HepG2 (cell line): ENCODE data around the gene NR5A2. TPM values are rescaled to one million over a fixed set of nuclear protein-coding genes. Genes with fewer than 3 reads are reported as not detected.

Experiments used
- ATAC-seq: fragments of 200-7000 bp; cut with Tn5 transposase; 3 replicates; pipeline ENCODE4 v1.9.1; 2020; ENCODE audit warnings: mild to moderate bottlenecking, moderate library complexity
- BruUV-seq: library from RNA; stranded (reverse); fragments of 400-500 nt; replicated peaks from 2 replicates; lab custom pipeline; 2021; lab: Mats Ljungman, UMichigan
- CTCF ChIA-PET: fragments of 300-600 bp; formaldehyde crosslinking; extraction: SDS; loops from one replicate; lab custom pipeline; 2021; ENCODE audit warnings: low total read pairs, inconsistent platforms, low intra/inter-chr PET ratio; lab: Yijun Ruan, JAX
- POLR2A ChIA-PET: fragments of 350-600 bp; sonication (Branson Sonifier 250); formaldehyde crosslinking; loops from one replicate; lab custom pipeline; 2020; ENCODE audit warnings: antibody characterized with exemption, inconsistent platforms; lab: Yijun Ruan, JAX
- DNase-seq: peaks from one replicate; pipeline ENCODE4 v3.0.0-alpha.2; 2015; ENCODE audit warnings: low spot score
- FAIRE-seq: peaks from 3 replicates; lab custom pipeline; 2011; peaks lifted over from hg19 to GRCh38; lab: Jason Lieb, UNC
- H2AFZ ChIP-seq: one replicate; pipeline ENCODE4 v1.6.1; 2011; ENCODE audit warnings: low read length, inconsistent platforms
- H3K27ac ChIP-seq: fragments of 300-600 bp; 3 replicates; pipeline ENCODE4 v1.8.0; 2011; ENCODE audit warnings: mixed run types, mild to moderate bottlenecking, mixed read lengths, low read length, inconsistent platforms; ENCODE audit not compliant: insufficient read depth; ENCODE audit errors: extremely low read length
- H3K27me3 ChIP-seq, 2 experiments: fragments of 200-600 bp in 1 of 2; 2 replicates in 1 of 2; 3 replicates in 1 of 2; pipeline versions ENCODE4 v1.6.0 to v1.8.0; 2011; ENCODE audit warnings: low read length in 2 of 2, mild to moderate bottlenecking in 2 of 2, moderate library complexity in 2 of 2, inconsistent platforms in 1 of 2; ENCODE audit not compliant: insufficient read depth in 2 of 2, control insufficient read depth in 1 of 2
- H3K36me3 ChIP-seq, 2 experiments: fragments of 200-600 bp in 1 of 2; replicated peaks in 1 of 2; 2 replicates in 1 of 2; 3 replicates in 1 of 2; pipeline versions ENCODE4 v1.5.1 to v1.8.0; 2011; ENCODE audit warnings: low read length in 2 of 2, inconsistent platforms in 1 of 2; ENCODE audit not compliant: insufficient read depth in 2 of 2, control insufficient read depth in 1 of 2
- H3K4me1 ChIP-seq: 2 replicates; pipeline ENCODE4 v1.5.1; 2012; ENCODE audit warnings: low read length, inconsistent platforms; ENCODE audit not compliant: insufficient read depth
- H3K4me2 ChIP-seq: 2 replicates; pipeline ENCODE4 v1.6.0; 2011; ENCODE audit warnings: low read depth, low read length, inconsistent platforms
- H3K4me3 ChIP-seq, 3 experiments: fragments of 200-600 bp in 1 of 3; sonication (generic), shearing (Covaris generic) in 1 of 3; replicated peaks in 1 of 3; 2 replicates each; pipeline ENCODE4 v1.5.1; 2011 to 2016; ENCODE audit warnings: low read length in 3 of 3, inconsistent platforms in 2 of 3, low read depth in 2 of 3, mild to moderate bottlenecking in 2 of 3, control low read depth in 1 of 3, mixed read lengths in 1 of 3; ENCODE audit not compliant: insufficient read depth in 1 of 3
- H3K79me2 ChIP-seq: one replicate; pipeline ENCODE4 v1.6.1; 2011; ENCODE audit warnings: low read length, inconsistent platforms; ENCODE audit not compliant: insufficient read depth
- H3K9ac ChIP-seq: 2 replicates; pipeline ENCODE4 v1.6.0; 2011; ENCODE audit warnings: mild to moderate bottlenecking, low read depth, low read length, inconsistent platforms; ENCODE audit not compliant: insufficient read depth
- H3K9me3 ChIP-seq: 2 replicates; pipeline ENCODE4 v1.5.1; 2012; ENCODE audit warnings: mild to moderate bottlenecking, low read length
- H4K20me1 ChIP-seq: 2 replicates; pipeline ENCODE4 v1.6.0; 2011; ENCODE audit warnings: inconsistent platforms, mild to moderate bottlenecking, low read length, moderate library complexity; ENCODE audit not compliant: insufficient read depth
- ARID5B ChIP-seq: IDR thresholded peaks from 2 replicates; pipeline ENCODE4 v1.4.0; 2020; ENCODE audit warnings: mild to moderate bottlenecking, missing genetic modification reagents
- ATF1 ChIP-seq: IDR thresholded peaks from 2 replicates; pipeline ENCODE4 v1.6.1; 2016; ENCODE audit warnings: mild to moderate bottlenecking, control low read depth
- SMAD1 ChIP-seq: sonication (generic); formaldehyde crosslinking; IDR thresholded peaks from 2 replicates; pipeline ENCODE4 v1.4.0; 2020; ENCODE audit warnings: missing genetic modification reagents, low read depth, mild to moderate bottlenecking, borderline replicate concordance
- WGBS: methylation state at CpG from one replicate; pipeline ENCODE4 v1.1.6; 2017; ENCODE audit warnings: low lambda C conversion rate; 5-methylcytosine and 5-hydroxymethylcytosine counted together
- in situ Hi-C: cut with HindIII; loops from 2 replicates; pipeline ENCODE4 v1.10.0; 2017; ENCODE audit warnings: low pct_unique_long_range_greater_than_20kb; ENCODE audit not compliant: extremely low pct_ligation_motif_present
- intact Hi-C: fragments of 100-400 bp; cut with micrococcal nuclease; formaldehyde crosslinking; loops from one replicate; pipeline ENCODE4 v1.10.0; 2022; ENCODE audit not compliant: unreplicated experiment
- polyA plus RNA-seq, 8 experiments: library from polyadenylated mRNA; depleted of rRNA in 3 of 8; stranded (reverse) in 7 of 8; unstranded in 1 of 8; fragments of >200 nt; fragmentation: Illumina TruSeq in 4 of 8; extraction: Trizol in 4 of 8; gene quantifications; 2 replicates each; pipeline versions ENCODE4 v1.2.1 to v1.2.3, GENCODE V29; 2011 to 2016; ENCODE audit warnings: low read depth in 4 of 8, missing spikeins in 1 of 8, mixed read lengths in 1 of 8; ENCODE audit not compliant: insufficient read depth in 1 of 8
- total RNA-seq, 5 experiments: library from RNA; depleted of rRNA; stranded (reverse); fragments of >200 nt; fragmentation: Illumina TruSeq; extraction: Trizol; gene quantifications; 2 replicates each; pipeline ENCODE4 v1.2.3, GENCODE V29; 2016; ENCODE audit warnings: low read depth in 1 of 5

NR5A2 gene
- total and polyA plus RNA-seq, 2 of the 13 experiments (the other 11 are each of a cell fraction or from before 2014, with no cell fraction given): 0.24 to 2.8 TPM

- TF ChIP-seq ATF1 (CRISPR knock-in tag): no peak
- TF ChIP-seq SMAD1 (CRISPR knock-in tag): no peak
- intact Hi-C loops: no loop called here
- H3K36me3 ChIP-seq: no peaks in the 10 kb centered on the region
- DNase-seq (no peak), FAIRE-seq (no peak), ATAC-seq (no peak)
- no peak overlapping the region for H3K4me3 ChIP-seq
- H3K9me3 ChIP-seq: no peaks in the 10 kb centered on the region
- H4K20me1 ChIP-seq: no peaks in the 10 kb centered on the region
- no peaks in the 10 kb centered on the region for H3K27me3 ChIP-seq
- in situ Hi-C loops: no loop called here
- H2AFZ ChIP-seq: no peak overlapping the region
- H3K4me2 ChIP-seq: no peak overlapping the region
- no peaks in the 10 kb centered on the region for H3K4me1 ChIP-seq
- CTCF ChIA-PET: no interaction called here
- H3K79me2 ChIP-seq: no peaks in the 10 kb centered on the region
- POLR2A ChIA-PET: no interaction called here
- no TSS peak for BruUV-seq
- H3K27ac ChIP-seq: no peak overlapping the region
- WGBS: 91% methylated on average over 1 of the region's 1 CpG
- H3K9ac ChIP-seq: no peak overlapping the region
Observed at GRCh38 chr1:200073286-200073637, 45.8 kb downstream of the NR5A2 start.

- no peak for TF ChIP-seq ARID5B (CRISPR knock-in tag)
- Histone ChIP-seq H3K27me3 (no peaks in the 10 kb centered on the region), H3K36me3 (no peaks in the 10 kb centered on the region), H4K20me1 (no peaks in the 10 kb centered on the region), H3K9me3 (no peaks in the 10 kb centered on the region), H3K4me2 (no peak overlapping the region), H3K4me1 (no peaks in the 10 kb centered on the region), H2AFZ (no peak overlapping the region), H3K27ac (no peak overlapping the region), H3K4me3 (no peak overlapping the region), H3K9ac (no peak overlapping the region), H3K79me2 (no peaks in the 10 kb centered on the region)
- in situ Hi-C loops (no loop called here), intact Hi-C loops (no loop called here)
- ATAC-seq (no peak), FAIRE-seq (no peak), DNase-seq (no peak)
- 82% methylated on average over 8 of the region's 8 CpGs for WGBS
- BruUV-seq: no TSS peak
- POLR2A ChIA-PET: no interaction called here
- CTCF ChIA-PET: no interaction called here
Observed at GRCh38 chr1:200075522-200075921, 48.0 kb downstream of the NR5A2 start.
